Fibroblast of villous mesenchyme (primary cell): ENCODE results near the gene GCDH. TPM values are rescaled to one million over a fixed set of nuclear protein-coding genes. Genes with fewer than 3 reads are reported as not detected.
"Not testable (repeated sequence)": the region's sequence is repeated elsewhere in the genome, so short reads cannot be mapped to it uniquely, and the experiment has no call there.

ENCODE experiments used
- DNase-seq: peaks from one replicate; pipeline ENCODE4 v3.0.0-alpha.2; 2010; ENCODE audit warnings: low read depth
- H3K4me3 ChIP-seq: 2 replicates; pipeline ENCODE4 v1.5.1; 2011; ENCODE audit warnings: low read depth, mild to moderate bottlenecking, low read length
- total RNA-seq: library from RNA; depleted of rRNA; stranded (reverse); fragments of >200 nt; gene quantifications from 2 replicates; pipeline ENCODE4 v1.2.3, GENCODE V29; 2012
- TF ChIP-seq, protein P1 (sequence below): IDR thresholded peaks from 2 replicates; pipeline ENCODE4 v1.5.1; 2012; ENCODE audit warnings: low read depth, mild to moderate bottlenecking, low read length; ENCODE audit not compliant: insufficient read depth

GCDH gene
- 17.3 and 19.6 TPM in 2 replicates for total RNA-seq

DNA sequence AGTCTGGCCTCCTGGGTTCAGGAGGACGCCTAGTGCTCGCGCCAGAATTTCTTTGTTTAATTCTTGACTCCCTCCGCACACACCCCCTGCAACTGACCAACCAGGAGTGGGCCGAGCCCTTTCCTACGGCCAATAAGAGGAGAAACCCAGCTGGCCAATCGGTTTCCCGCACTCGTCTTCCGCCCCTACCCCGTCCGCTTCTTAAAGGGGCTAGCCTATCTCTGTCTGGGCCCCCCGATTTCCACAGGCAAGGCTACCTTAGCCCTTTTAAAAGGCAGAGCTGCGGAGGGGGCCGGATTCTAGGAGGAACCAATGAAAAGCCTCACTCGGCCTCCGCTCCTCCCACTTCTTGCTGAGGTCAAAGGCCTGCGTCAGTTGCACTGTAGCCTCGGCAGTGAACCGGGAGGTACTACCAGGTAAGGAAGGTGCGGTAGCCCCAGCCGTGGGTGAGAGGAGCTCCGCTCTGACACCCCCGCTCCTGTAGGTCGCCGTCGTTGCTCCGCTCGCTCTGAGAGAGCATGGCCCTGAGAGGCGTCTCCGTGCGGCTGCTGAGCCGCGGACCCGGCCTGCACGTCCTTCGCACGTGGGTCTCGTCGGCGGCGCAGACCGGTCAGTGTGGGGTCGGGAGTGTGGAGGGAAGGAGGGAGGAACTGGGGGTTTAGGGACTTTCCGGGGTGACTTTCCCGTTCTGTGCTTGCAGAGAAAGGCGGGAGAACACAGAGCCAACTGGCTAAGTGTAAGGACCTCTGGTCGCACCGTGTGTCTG is at the start of gene GCDH:
GCDH (plus strand) TSS at position 374 of the 766 bp plus-strand sequence; CDS start at position 519, 145 bp downstream.
- TF ChIP-seq, protein P1, sequence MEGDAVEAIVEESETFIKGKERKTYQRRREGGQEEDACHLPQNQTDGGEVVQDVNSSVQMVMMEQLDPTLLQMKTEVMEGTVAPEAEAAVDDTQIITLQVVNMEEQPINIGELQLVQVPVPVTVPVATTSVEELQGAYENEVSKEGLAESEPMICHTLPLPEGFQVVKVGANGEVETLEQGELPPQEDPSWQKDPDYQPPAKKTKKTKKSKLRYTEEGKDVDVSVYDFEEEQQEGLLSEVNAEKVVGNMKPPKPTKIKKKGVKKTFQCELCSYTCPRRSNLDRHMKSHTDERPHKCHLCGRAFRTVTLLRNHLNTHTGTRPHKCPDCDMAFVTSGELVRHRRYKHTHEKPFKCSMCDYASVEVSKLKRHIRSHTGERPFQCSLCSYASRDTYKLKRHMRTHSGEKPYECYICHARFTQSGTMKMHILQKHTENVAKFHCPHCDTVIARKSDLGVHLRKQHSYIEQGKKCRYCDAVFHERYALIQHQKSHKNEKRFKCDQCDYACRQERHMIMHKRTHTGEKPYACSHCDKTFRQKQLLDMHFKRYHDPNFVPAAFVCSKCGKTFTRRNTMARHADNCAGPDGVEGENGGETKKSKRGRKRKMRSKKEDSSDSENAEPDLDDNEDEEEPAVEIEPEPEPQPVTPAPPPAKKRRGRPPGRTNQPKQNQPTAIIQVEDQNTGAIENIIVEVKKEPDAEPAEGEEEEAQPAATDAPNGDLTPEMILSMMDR, result no peak
- DNase-seq, result peak; percentile 99
- H3K4me3 ChIP-seq, result peak within 1 kb of the TSS; percentile 94

DNA sequence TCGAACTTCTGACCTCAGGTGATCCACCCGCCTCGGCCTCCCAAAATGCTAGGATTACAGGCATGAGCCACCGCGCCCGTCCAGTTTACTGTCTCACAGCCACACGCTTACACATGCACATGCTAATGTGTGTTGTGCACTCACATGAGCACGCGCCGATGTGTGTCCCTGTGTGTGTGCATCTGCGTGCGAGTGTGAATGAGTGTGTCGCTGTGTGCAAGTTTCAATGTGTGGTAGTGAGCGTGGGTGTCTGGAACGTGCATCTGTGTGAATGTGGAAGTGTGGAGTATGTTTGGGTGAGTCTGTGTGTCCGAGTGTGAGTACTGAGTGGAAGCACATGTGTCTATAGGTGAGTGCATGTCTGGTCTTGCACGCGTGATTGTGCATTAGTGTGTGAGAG is 48.4 kb upstream of the GCDH start:
- H3K4me3 ChIP-seq, result no peak overlapping the region
- no peak for DNase-seq

DNA sequence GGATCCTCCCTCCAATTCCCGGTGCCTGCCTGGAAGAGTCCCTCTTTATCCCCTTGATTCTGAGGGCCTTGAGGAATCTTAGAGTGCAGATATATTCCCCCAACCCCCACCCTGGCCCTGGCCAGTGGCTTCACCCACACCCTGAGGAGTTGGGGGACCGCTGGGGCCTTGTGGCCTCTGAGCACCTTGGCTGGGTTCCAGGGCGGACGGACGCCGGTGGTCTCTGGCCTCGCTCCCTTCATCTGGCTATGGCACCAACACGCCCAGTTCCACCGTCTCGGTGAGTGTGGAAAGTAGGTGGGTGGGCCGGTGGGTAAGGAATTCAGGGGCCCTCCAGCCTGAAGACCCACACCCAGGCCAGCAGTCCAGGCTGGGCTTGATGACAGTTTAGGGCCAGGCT is 47.6 kb upstream of the GCDH start:
- no peak overlapping the region for H3K4me3 ChIP-seq
- DNase-seq, result no peak
- TF ChIP-seq, protein P1, result no peak

More for the DNA sequence above, 48.4 kb upstream of the GCDH start:
- TF ChIP-seq, protein P1, result no peak

DNA sequence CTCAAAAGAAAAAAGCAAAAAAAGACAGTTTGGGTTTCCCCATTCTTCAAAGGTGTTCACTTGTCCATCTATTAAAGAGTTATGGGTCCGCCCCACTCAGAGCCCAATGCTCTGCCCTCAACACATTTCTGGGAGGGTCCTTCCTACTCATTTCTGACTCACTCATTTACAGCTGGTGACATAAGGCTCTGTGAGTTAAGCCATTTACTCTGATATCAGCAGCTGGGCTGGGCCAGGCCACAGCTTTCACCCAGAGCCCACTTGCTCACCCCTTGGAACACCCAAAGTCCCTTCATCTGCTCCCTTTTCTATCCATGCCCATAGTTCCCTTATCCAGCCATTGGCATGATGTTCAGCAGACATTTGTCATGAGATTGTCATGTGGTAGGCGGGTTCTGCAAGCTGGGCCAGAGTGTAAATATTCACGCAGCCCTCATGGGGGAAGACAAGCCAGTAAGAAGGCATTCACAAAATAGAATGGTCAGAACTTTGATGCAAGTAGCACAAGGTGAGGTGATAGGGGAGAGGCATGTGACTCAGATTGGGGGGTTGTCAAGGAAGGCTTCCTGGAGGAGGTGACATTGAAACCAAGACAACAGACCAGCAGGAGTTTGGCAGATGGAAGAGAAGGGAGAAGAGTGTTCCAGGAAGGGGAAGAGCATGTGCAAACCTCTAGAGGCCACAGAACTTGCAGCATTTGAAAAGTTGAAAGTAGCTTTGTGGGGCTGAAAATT is 46.8 kb upstream of the GCDH start:
- TF ChIP-seq, protein P1, result no peak
- DNase-seq, result no peak
- no peak overlapping the region for H3K4me3 ChIP-seq

DNA sequence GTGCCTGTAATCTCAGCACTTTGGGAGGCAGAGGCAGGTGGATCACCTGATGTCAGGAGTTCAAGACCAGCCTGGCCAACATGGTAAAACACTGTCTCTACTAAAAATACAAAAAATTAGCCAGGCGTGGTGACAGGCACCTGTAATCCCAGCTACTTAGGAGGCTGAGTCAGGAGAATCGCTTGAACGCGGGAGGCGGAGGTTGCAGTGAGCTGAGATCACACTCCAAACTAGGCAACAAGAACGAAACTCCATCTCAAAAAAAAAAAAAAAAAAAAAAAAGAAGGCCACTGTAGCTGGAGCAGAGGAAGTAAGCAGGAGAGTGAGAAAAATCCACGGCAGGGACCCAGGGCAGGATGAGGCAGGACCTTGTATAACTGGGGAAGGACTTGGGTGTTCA is 44.3 kb upstream of the GCDH start:
- DNase-seq, H3K4me3 ChIP-seq: not testable (repeated sequence)

DNA sequence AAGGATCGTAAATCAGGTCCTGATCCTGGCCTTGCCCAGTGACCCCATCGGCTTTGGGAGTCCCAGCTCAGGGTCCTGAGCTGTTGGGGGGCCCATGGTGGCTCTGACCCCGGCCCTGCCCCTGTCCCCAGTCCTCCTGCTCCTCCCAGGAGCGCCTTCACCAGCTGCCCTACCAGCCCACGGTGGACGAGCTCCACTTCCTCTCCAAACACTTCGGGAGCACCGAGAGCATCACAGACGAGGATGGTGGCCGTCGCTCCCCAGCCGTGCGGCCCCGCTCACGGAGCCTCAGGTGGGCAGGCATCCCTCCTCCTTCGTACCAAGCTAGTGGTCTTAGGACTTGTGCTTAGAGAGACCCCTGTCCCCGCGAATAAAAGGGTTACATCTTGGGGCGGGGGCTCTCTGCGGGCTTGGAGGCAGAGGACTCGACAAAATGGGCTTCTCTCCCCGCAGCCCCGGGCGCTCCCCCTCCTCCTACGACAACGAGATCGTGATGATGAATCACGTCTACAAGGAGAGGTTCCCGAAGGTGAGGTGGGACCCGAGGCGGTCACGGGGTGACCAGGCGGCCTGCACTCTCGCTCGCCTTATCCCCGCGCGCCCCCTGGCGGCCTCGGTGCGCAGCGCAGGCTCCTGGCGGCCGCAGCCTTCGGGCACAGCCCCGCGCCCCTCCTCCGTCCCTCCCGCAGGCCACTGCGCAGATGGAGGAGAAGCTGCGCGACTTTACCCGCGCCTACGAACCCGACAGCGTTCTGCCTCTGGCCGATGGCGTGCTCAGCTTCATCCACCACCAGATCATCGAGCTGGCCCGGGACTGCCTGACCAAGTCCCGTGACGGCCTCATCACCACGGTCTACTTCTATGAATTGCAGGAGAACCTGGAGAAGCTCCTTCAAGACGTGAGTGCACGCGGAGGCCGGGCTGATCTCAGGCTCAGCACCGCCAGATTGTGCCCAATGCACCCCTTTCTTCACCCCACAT is 43.5 kb upstream of the GCDH start:
- DNase-seq, result peak; percentile 77
- H3K4me3 ChIP-seq, result peak overlapping the region; percentile 32
- TF ChIP-seq, protein P1, result peak; percentile 94

DNA sequence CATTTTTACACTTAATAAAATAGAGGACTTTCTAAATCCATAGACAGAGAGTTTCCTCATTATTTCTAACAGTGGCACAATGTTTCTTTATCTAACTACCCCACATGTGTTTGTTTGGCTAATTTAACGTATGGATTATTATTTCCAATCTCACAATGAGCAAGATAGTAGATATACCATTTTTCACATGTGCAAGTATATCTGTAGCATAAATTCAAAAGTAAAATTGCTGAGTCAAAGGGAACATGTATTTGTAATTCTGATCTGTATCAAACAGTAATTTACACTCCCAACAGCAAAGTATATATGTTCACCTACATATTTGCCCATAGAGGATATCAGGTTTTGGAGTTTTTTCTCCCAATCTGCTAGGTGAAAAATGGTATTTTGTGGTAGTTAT is 34.3 kb upstream of the GCDH start:
- H3K4me3 ChIP-seq, result no peak overlapping the region
- DNase-seq, result no peak
- TF ChIP-seq, protein P1, result no peak
